Skeletal muscle satellite cell (primary cell): ENCODE measurements around the gene CEP164. TPM values are rescaled to one million over a fixed set of nuclear protein-coding genes. Genes with fewer than 3 reads are reported as not detected.
A peak's percentile ranks its signal among the peaks of the same experiment; 100 is the strongest.

Experiments
- H3K27me3 ChIP-seq: 2 replicates; pipeline ENCODE4 v1.7.0; 2013; ENCODE audit warnings: low read length; ENCODE audit not compliant: control insufficient read depth, insufficient read depth
- H3K36me3 ChIP-seq: 2 replicates; pipeline ENCODE4 v1.7.0; 2013; ENCODE audit warnings: mild to moderate bottlenecking, control low read depth, low read length; ENCODE audit not compliant: insufficient read depth
- H3K4me1 ChIP-seq: 2 replicates; pipeline ENCODE4 v1.7.0; 2013; ENCODE audit warnings: low read length; ENCODE audit not compliant: control insufficient read depth, insufficient read depth
- H3K4me2 ChIP-seq: 2 replicates; pipeline ENCODE4 v1.7.0; 2013; ENCODE audit warnings: mild to moderate bottlenecking, low read length
- H3K4me3 ChIP-seq: 2 replicates; pipeline ENCODE4 v1.7.0; 2013; ENCODE audit warnings: low read length
- H3K9ac ChIP-seq: 2 replicates; pipeline ENCODE4 v1.7.0; 2013; ENCODE audit warnings: mild to moderate bottlenecking, low read depth, low read length, moderate library complexity
- H3K9me3 ChIP-seq: replicated peaks from 2 replicates; pipeline ENCODE4 v1.7.0; 2013; ENCODE audit warnings: mild to moderate bottlenecking, control low read depth, low read length
- total RNA-seq: library from RNA; depleted of rRNA; stranded (reverse); fragments of >200 nt; gene quantifications from 2 replicates; pipeline ENCODE4 v1.2.3, GENCODE V29; 2012; rRNA removed

Gene CEP164
- 23.1 and 30.8 TPM in 2 replicates for total RNA-seq

GRCh38 chr11:117327567-117328374 is at the start of gene CEP164:
Gene CEP164, plus strand, starts transcription at chr11:117327854. Its CDS starts 10,733 bp downstream, at chr11:117338587.
- peak within 1 kb of the TSS; percentile 79 for H3K4me3 ChIP-seq
- H3K4me1 ChIP-seq = peaks cover 13% of the 10 kb centered on the region
- no peaks in the 10 kb centered on the region for H3K9me3 ChIP-seq
- no peaks in the 10 kb centered on the region for H3K27me3 ChIP-seq
- no peaks in the 10 kb centered on the region for H3K36me3 ChIP-seq
- peak within 1 kb of the TSS; percentile 86 for H3K4me2 ChIP-seq
- peak within 1 kb of the TSS; percentile 86 for H3K9ac ChIP-seq

- Histone ChIP-seq H3K9ac (no peak overlapping the region), H3K4me2 (no peak overlapping the region), H3K4me1 (peaks cover 33% of the 10 kb centered on the region), H3K4me3 (no peak overlapping the region), H3K9me3 (no peaks in the 10 kb centered on the region), H3K36me3 (peaks cover 12% of the 10 kb centered on the region), H3K27me3 (no peaks in the 10 kb centered on the region)
These were observed 49.3 kb upstream of the CEP164 start for GRCh38 chr11:117278347-117278746.

DNA sequence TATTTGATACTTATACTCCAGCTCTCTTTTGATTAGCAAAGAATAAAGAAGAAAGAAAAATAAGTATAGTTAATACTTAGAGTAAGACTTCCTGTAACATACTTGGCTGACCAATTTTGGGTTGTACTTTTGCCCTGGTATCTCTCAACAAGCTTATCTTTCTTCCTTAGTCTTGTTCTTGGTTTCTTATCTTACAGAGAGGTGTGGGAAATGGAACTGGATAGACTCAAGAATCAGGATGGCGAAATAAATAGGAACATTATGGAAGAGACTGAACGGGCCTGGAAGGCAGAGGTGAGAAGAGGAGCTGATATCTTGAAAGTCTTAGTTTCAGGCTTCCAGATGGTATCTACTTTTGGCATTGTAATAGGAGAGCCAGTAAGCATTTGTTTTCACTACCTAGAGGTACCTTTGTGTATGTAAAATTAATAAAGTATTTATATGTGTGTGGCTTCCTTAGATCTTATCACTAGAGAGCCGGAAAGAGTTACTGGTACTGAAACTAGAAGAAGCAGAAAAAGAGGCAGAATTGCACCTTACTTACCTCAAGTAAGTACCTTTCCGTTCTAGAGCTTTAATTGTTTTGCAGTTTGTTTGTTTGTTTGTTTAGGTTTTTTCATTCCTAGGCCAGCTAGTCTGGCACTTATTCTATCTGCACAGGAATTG is 47.8 kb upstream of the CEP164 start:
- Histone ChIP-seq H3K36me3 (peaks cover 24% of the 10 kb centered on the region), H3K4me3 (no peak overlapping the region), H3K4me1 (peaks cover 25% of the 10 kb centered on the region), H3K27me3 (no peaks in the 10 kb centered on the region), H3K4me2 (no peak overlapping the region), H3K9ac (no peak overlapping the region), H3K9me3 (no peaks in the 10 kb centered on the region)

DNA sequence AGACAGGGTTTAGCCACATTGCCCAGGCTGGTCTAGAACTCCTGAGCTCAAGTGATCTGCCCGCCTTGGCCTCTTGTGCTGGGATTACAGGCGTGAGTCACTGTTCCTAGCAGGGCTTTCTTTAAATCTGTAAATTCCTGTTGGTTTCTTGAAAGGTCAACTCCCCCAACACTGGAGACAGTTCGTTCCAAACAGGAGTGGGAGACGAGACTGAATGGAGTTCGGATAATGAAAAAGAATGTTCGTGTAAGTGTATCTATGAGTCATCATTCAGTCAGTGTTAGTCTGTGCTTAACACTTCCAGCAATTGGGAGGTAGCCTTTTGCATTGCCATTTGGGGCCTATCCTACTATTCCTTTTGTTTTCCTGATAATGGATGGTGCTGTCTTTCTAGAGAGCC is 46.5 kb upstream of the CEP164 start:
- no peak overlapping the region for H3K4me3 ChIP-seq

GRCh38 chr11:117281869-117282268 is 45.8 kb upstream of the CEP164 start:
- H3K36me3 ChIP-seq = peaks cover 41% of the 10 kb centered on the region
- H3K4me1 ChIP-seq = peaks cover 25% of the 10 kb centered on the region
- H3K4me2 ChIP-seq = no peak overlapping the region
- H3K9me3 ChIP-seq = no peaks in the 10 kb centered on the region
- peak overlapping the region; percentile 23 for H3K9ac ChIP-seq
- no peak overlapping the region for H3K4me3 ChIP-seq
- no peaks in the 10 kb centered on the region for H3K27me3 ChIP-seq

More for the DNA sequence above, 46.5 kb upstream of the CEP164 start:
- Histone ChIP-seq H3K36me3 (peaks cover 35% of the 10 kb centered on the region), H3K4me1 (peaks cover 25% of the 10 kb centered on the region), H3K27me3 (no peaks in the 10 kb centered on the region), H3K9me3 (no peaks in the 10 kb centered on the region), H3K4me2 (peak overlapping the region; percentile 61), H3K9ac (peak overlapping the region; percentile 23)

DNA sequence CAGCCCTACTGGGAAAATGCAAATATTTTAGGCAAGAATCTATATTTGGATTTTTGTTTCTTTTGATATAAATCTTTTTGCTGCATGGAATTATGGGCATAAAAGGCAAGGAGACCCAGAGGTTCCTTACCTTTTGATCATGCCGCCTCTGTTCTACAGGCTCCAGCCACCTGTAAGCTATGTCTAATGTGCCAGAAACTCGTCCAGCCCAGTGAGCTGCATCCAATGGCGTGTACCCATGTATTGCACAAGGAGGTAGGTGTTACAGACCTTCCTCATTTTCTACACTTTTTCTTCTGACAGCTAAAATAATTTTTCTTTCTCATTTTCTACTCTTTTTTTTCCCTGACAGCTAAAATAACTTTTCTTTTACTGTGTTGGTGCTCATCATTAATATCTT is 44.7 kb upstream of the CEP164 start:
- no peak overlapping the region for H3K4me2 ChIP-seq
- H3K36me3 ChIP-seq = peaks cover 44% of the 10 kb centered on the region
- no peaks in the 10 kb centered on the region for H3K9me3 ChIP-seq
- no peak overlapping the region for H3K9ac ChIP-seq
- no peak overlapping the region for H3K4me3 ChIP-seq
- H3K4me1 ChIP-seq = peaks cover 25% of the 10 kb centered on the region
- no peaks in the 10 kb centered on the region for H3K27me3 ChIP-seq

- Histone ChIP-seq H3K36me3 (peaks cover 46% of the 10 kb centered on the region), H3K4me3 (no peak overlapping the region), H3K4me2 (no peak overlapping the region), H3K9me3 (no peaks in the 10 kb centered on the region), H3K9ac (no peak overlapping the region), H3K4me1 (peaks cover 25% of the 10 kb centered on the region), H3K27me3 (no peaks in the 10 kb centered on the region)
These were observed 43.6 kb upstream of the CEP164 start for GRCh38 chr11:117284053-117284452.

GRCh38 chr11:117286588-117286987 is 41.1 kb upstream of the CEP164 start:
- H3K4me1 ChIP-seq = peaks cover 8% of the 10 kb centered on the region

GRCh38 chr11:117287668-117288067 is 40.0 kb upstream of the CEP164 start:
- H3K4me2 ChIP-seq = no peak overlapping the region
- no peaks in the 10 kb centered on the region for H3K4me1 ChIP-seq
- H3K36me3 ChIP-seq = peaks cover 74% of the 10 kb centered on the region
- no peaks in the 10 kb centered on the region for H3K27me3 ChIP-seq
- no peak overlapping the region for H3K4me3 ChIP-seq
- H3K9ac ChIP-seq = no peak overlapping the region
- H3K9me3 ChIP-seq = no peaks in the 10 kb centered on the region

More at GRCh38 chr11:117286588-117286987, 41.1 kb upstream of the CEP164 start:
- Histone ChIP-seq H3K9me3 (no peaks in the 10 kb centered on the region), H3K36me3 (peaks cover 70% of the 10 kb centered on the region), H3K27me3 (no peaks in the 10 kb centered on the region), H3K4me3 (no peak overlapping the region), H3K4me2 (no peak overlapping the region), H3K9ac (no peak overlapping the region)

- Histone ChIP-seq H3K36me3 (peaks cover 72% of the 10 kb centered on the region), H3K27me3 (no peaks in the 10 kb centered on the region), H3K9me3 (no peaks in the 10 kb centered on the region), H3K4me1 (no peaks in the 10 kb centered on the region), H3K4me3 (no peak overlapping the region), H3K4me2 (no peak overlapping the region), H3K9ac (no peak overlapping the region)
These were observed 37.9 kb upstream of the CEP164 start for GRCh38 chr11:117289795-117290194.

DNA sequence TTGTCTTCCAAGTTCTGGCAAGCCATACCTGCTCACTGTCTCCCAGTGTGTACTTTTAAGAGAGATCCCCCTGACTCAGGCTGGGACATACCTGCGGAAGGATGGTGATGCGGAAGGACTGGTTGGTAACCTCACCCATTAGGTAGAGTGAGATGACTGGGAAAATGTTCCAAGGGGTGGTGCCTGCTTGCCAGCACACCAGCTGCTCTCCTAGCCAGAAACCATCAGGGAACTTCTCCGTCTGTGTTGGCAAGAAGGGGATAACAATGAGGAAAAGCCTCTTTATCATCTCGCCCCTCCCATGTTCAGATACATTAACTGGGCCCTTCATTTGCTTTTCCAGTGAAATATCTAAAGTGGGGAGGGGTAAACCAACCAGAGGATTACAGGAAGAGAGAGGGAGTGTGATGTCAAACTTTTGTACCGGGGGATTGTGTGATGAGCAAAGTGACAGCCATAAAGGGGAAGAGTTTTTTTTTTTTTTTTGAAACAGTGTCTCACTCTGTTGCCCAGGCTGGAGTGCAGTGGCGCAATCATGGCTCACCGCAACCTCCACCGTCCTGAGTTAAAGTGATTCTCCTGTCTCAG is 36.8 kb upstream of the CEP164 start, which contains the start of gene BACE1-AS:
TSS of gene BACE1-AS (plus strand) at position 538 of the 588 bp plus-strand sequence.
- Histone ChIP-seq H3K9ac (no peak within 1 kb of the TSS), H3K4me2 (no peak within 1 kb of the TSS), H3K4me3 (no peak within 1 kb of the TSS), H3K36me3 (peaks cover 67% of the 10 kb centered on the region), H3K4me1 (no peaks in the 10 kb centered on the region), H3K9me3 (no peaks in the 10 kb centered on the region), H3K27me3 (no peaks in the 10 kb centered on the region)
